GM12878 (cell line): Measurements from ENCODE around the gene KRAS.

ENCODE experiments used
- BRCA1 ChIP-seq: IDR thresholded peaks from 2 replicates; pipeline ENCODE4 v1.6.1; 2011; ENCODE audit warnings: low read depth, low read length, improper control_type of control experiment
- CHD4 ChIP-seq: fragments of 200-600 bp; sonication (generic); IDR thresholded peaks from 2 replicates; pipeline ENCODE4 v1.6.1; 2016; ENCODE audit warnings: mild to moderate bottlenecking
- CTCF ChIP-seq, 3 experiments: IDR thresholded peaks in 2 of 3; conservative IDR thresholded peaks in 1 of 3; 2 replicates each; pipeline ENCODE4 v1.5.1; 2011; ENCODE audit warnings: low read depth in 3 of 3, low read length in 3 of 3, mild to moderate bottlenecking in 3 of 3, control low read depth in 2 of 3, moderate library complexity in 2 of 3, inconsistent platforms in 1 of 3, mixed read lengths in 1 of 3; ENCODE audit not compliant: control insufficient read depth in 2 of 3, insufficient read depth in 1 of 3; ENCODE audit errors: extremely low read depth in 1 of 3
- EGR1 ChIP-seq, 2 experiments: IDR thresholded peaks; 1 replicate in 1 of 2; 2 replicates in 1 of 2; pipeline ENCODE4 v1.6.1; 2011 to 2012; ENCODE audit warnings: low read depth in 2 of 2, low read length in 2 of 2, borderline replicate concordance in 1 of 2, mild to moderate bottlenecking in 1 of 2, moderate library complexity in 1 of 2
- EZH2 ChIP-seq: IDR thresholded peaks from 2 replicates; pipeline ENCODE4 v1.6.1; 2012; ENCODE audit warnings: low read depth, mild to moderate bottlenecking, control low read depth, inconsistent platforms, low read length, borderline replicate concordance; ENCODE audit not compliant: control insufficient read depth
- HDAC2 ChIP-seq: fragments of 200-600 bp; sonication (generic); IDR thresholded peaks from 2 replicates; pipeline ENCODE4 v1.6.1; 2017
- POLR2A ChIP-seq: IDR thresholded peaks from 2 replicates; pipeline ENCODE4 v1.6.1; 2011; ENCODE audit warnings: low read depth, mild to moderate bottlenecking, low read length
- POLR2AphosphoS2 ChIP-seq: IDR thresholded peaks from 2 replicates; pipeline ENCODE4 v1.6.1; 2011; ENCODE audit warnings: low read depth, mild to moderate bottlenecking, low read length, improper control_type of control experiment, moderate library complexity
- RAD21 ChIP-seq: IDR thresholded peaks from 2 replicates; pipeline ENCODE4 v1.6.1; 2011; ENCODE audit warnings: mild to moderate bottlenecking, low read depth, low read length, moderate library complexity; ENCODE audit not compliant: insufficient read depth
- SIN3A ChIP-seq: IDR thresholded peaks from 2 replicates; pipeline ENCODE4 v1.6.1; 2012; ENCODE audit warnings: low read depth, low read length, improper control_type of control experiment
- SRF ChIP-seq, 2 experiments: IDR thresholded peaks; 2 replicates each; pipeline ENCODE4 v1.6.1; 2011; ENCODE audit warnings: low read depth in 2 of 2, low read length in 2 of 2, mild to moderate bottlenecking in 1 of 2, moderate library complexity in 1 of 2
- TAF1 ChIP-seq: IDR thresholded peaks from 2 replicates; pipeline ENCODE4 v1.6.1; 2011; ENCODE audit warnings: mild to moderate bottlenecking, low read depth, low read length, borderline replicate concordance
- ZBTB4 ChIP-seq: fragments of 450-650 bp; formaldehyde crosslinking; IDR thresholded peaks from 2 replicates; pipeline ENCODE4 v1.4.0; 2022; ENCODE audit warnings: mild to moderate bottlenecking, moderate library complexity
- ZNF384 ChIP-seq: IDR thresholded peaks from 2 replicates; pipeline ENCODE4 v1.6.1; 2012; ENCODE audit warnings: low read depth, mild to moderate bottlenecking, low read length, improper control_type of control experiment, borderline replicate concordance

GRCh38 chr12:25213338-25213737 is 37.4 kb downstream of the KRAS start:
- no peak for TF ChIP-seq CHD4
- no peak for TF ChIP-seq BRCA1
- TF ChIP-seq CTCF (IDR thresholded peaks at IDR 0.05 in 2 of 3, conservative IDR thresholded peaks at IDR 0.05 in 1 of 3; ENCODE audit: control insufficient read depth in 2 of 3, extremely low read depth in 1 of 3, insufficient read depth in 1 of 3, low read depth in 3 of 3, low read length in 3 of 3) = no peak
- TF ChIP-seq ZBTB4 (CRISPR knock-in tag) = no peak
- TF ChIP-seq SIN3A = no peak
- no peak for TF ChIP-seq POLR2A
- TF ChIP-seq ZNF384 = no peak
- no peak for TF ChIP-seq RAD21
- no peak for TF ChIP-seq SRF (IDR thresholded peaks at IDR 0.05; ENCODE audit: low read depth in 2 of 2, low read length in 2 of 2)
- TF ChIP-seq HDAC2 = no peak
- no peak for TF ChIP-seq EZH2
- TF ChIP-seq EGR1 (IDR thresholded peaks at IDR 0.05; ENCODE audit: borderline replicate concordance in 1 of 2, low read depth in 2 of 2, low read length in 2 of 2) = no peak
- no peak for TF ChIP-seq TAF1
- no peak for TF ChIP-seq POLR2AphosphoS2
